ENCODE data around the gene PPFIBP1. TPM values are rescaled to one million over a fixed set of nuclear protein-coding genes. Genes with fewer than 3 reads are reported as not detected.
"Not testable (repeated sequence)": the region's sequence is repeated elsewhere in the genome, so short reads cannot be mapped to it uniquely, and the experiment has no call there.

PPFIBP1 gene
- polyA plus RNA-seq, 3 donors from 2014 or later, result 0.39 to 0.62 TPM; not detected in 1

DNA sequence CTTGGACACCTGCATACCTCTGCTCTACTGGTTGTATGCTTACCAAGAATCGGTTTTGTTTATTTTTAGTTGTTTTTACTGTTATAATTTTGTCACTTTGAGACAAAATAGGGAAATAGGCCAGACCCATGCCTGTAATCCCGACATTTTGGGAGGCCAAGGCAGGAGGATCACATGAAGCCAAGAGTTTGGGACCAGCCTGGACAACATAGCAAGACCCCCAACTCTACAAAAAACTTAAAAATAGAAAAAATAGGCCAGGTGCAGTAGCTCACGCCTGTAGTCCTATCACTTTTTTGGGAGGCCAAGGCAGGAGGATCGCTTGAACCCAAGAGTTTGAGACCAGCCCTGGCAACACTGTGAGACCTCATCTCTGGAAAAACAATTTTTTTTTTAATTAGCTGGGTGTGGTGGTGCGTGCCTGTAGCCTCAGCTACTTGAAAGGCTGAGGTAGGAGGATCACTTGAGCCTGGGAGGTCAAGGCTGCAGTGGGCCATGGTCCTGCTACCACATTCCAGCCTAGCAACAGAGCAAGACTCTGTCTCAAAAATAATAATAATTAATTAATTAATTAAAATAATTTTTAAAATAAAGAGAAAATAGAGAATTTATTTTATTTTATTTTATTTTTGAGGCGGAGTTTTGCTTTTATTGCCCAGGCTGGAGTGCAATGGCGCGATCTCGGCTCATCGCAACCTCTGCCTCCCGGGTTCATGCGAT, 185.4 kb downstream of the PPFIBP1 start:
- Mint-ChIP-seq H3K4me1 (peaks cover 32 to 41% of the 10 kb centered on the region in 2 donors), H3K4me3 (peak overlapping the region; percentile 47 to 100 (median 97)), H3K9me3 (no peaks in the 10 kb centered on the region), H3K27me3 (ENCODE audit: low read depth in 3 of 3) (peaks cover 0 to 15% (median 9%) of the 10 kb centered on the region in 3 donors), H3K27ac (peak overlapping the region in 1 of 6 donors; percentile 93), H3K36me3 (no peaks in the 10 kb centered on the region)
- no peak for DNase-seq

DNA sequence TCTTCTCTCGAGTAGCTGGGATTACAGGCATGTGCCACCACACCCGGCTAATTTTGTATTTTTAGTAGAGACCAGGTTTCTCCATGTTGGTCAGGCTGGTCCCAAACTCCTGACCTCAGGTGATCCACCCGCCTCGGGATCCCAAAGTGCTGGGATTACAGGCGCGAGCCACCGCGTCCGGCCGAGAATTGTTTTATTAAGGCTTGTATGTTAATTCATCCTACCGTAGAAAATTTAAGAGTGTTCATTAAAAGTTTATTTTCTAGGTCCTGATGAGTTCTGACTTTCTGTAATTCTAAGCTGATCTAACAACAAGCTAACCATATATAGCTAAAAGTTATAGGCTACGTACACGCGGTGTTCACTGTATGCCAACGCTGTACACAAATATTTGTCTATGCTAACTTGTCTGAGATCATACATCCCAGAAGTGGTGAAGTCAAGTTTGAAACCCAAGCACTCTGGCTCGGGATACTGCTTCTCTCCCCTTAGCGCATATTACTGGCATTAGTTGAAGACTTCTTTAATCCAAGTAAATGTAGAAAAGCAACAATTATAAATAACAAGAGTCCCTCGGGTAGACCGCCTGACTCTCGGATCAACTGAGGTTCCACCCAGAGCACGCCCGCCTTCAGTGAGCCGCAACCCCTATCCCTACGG, 186.1 kb downstream of the PPFIBP1 start:
- no peaks in the 10 kb centered on the region for H3K36me3 Mint-ChIP-seq
- no peaks in the 10 kb centered on the region for H3K9me3 Mint-ChIP-seq

DNA sequence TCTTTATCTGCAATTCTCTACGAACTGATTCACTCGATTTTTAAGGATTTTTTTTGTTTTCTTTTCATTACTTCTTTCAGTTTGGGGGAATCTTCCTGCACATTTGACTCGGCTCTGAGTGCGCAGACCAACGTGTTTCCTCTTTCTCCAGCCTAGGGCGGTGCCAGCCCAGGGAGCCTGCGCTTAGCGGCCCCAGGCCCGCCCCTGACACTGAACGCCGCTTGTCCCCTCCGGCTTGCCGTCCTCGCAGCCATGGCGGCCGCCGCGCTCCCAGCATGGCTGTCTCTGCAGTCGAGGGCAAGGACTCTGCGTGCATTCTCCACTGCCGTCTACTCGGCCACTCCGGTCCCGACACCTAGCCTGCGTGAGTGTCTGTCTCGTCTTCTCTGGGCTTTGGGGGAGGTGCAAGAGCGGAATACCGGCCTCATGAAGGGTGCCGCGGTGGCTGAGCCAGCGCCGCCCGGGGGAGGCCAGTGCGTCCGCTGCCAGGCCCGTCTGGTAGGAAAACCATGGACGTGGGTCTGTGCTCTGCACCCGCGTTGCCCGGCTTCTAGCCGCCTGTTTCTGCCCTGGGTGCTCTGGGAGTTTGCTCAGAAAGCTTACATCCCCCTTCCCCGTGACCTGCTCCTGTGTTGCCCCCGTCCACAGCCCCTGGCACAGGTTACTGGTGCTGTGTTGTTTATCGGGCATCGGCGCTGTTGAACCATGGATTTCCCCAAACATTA, 186.7 kb downstream of the PPFIBP1 start, which contains the start of gene MRPS35:
MRPS35 (plus strand) TSS at position 241 of the 725 bp plus-strand sequence; CDS start at position 253, 12 bp downstream.
- DNase-seq, result peak; percentile 87 to 89 (median 88)
- H3K9me3 Mint-ChIP-seq, result no peaks in the 10 kb centered on the region
- H3K36me3 Mint-ChIP-seq, result no peaks in the 10 kb centered on the region
- H3K4me3 Mint-ChIP-seq, result peak within 1 kb of the TSS; percentile 95 to 100 (median 98)
- peak within 1 kb of the TSS; percentile 91 to 99 (median 95) for H3K27ac Mint-ChIP-seq
- peaks cover 0 to 15% (median 9%) of the 10 kb centered on the region in 3 donors for H3K27me3 Mint-ChIP-seq (ENCODE audit: low read depth in 3 of 3)
- H3K4me1 Mint-ChIP-seq, result peaks cover 32 to 45% of the 10 kb centered on the region in 2 donors

More for the DNA sequence above, 186.1 kb downstream of the PPFIBP1 start:
- Mint-ChIP-seq H3K4me3 (peak overlapping the region; percentile 95 to 100 (median 98)), H3K27me3 (ENCODE audit: low read depth in 3 of 3) (peaks cover 0 to 15% (median 9%) of the 10 kb centered on the region in 3 donors), H3K4me1 (peaks cover 32 to 45% of the 10 kb centered on the region in 2 donors), H3K27ac (peak overlapping the region; percentile 91 to 99 (median 95))
- DNase-seq, result no peak

- peak overlapping the region; percentile 91 to 97 (median 94) for H3K27ac Mint-ChIP-seq
- DNase-seq, result peak in 1 of 3 donors; percentile 19
- no peaks in the 10 kb centered on the region for H3K9me3 Mint-ChIP-seq
- peaks cover 0 to 15% (median 9%) of the 10 kb centered on the region in 3 donors for H3K27me3 Mint-ChIP-seq (ENCODE audit: low read depth in 3 of 3)
- H3K4me1 Mint-ChIP-seq, result peaks cover 32 to 45% of the 10 kb centered on the region in 2 donors
- H3K36me3 Mint-ChIP-seq, result no peaks in the 10 kb centered on the region
- peak overlapping the region; percentile 95 to 100 (median 98) for H3K4me3 Mint-ChIP-seq
These were observed 187.3 kb downstream of the PPFIBP1 start for GRCh38 chr12:27711317-27711682.

GRCh38 chr12:27711967-27712366, 188.0 kb downstream of the PPFIBP1 start:
- Mint-ChIP-seq H3K4me1 (peaks cover 32 to 45% of the 10 kb centered on the region in 2 donors), H3K9me3 (no peaks in the 10 kb centered on the region), H3K4me3 (peak overlapping the region; percentile 95 to 100 (median 98)), H3K27me3 (ENCODE audit: low read depth in 3 of 3) (peaks cover 0 to 15% (median 9%) of the 10 kb centered on the region in 3 donors), H3K27ac (peak overlapping the region in 3 of 6 donors; percentile 2 to 93 (median 6)), H3K36me3 (no peaks in the 10 kb centered on the region)
- no peak for DNase-seq

GRCh38 chr12:27723212-27723611, 199.2 kb downstream of the PPFIBP1 start:
- Mint-ChIP-seq H3K4me1 (peaks cover 0 to 3% of the 10 kb centered on the region in 2 donors), H3K4me3 (no peak overlapping the region), H3K27me3 (ENCODE audit: low read depth in 3 of 3) (peaks cover 0 to 2% (median 0%) of the 10 kb centered on the region in 3 donors), H3K36me3 (peaks cover 3 to 12% (median 4%) of the 10 kb centered on the region in 3 donors), H3K9me3 (no peaks in the 10 kb centered on the region), H3K27ac (no peak overlapping the region)
- DNase-seq, result no peak

DNA sequence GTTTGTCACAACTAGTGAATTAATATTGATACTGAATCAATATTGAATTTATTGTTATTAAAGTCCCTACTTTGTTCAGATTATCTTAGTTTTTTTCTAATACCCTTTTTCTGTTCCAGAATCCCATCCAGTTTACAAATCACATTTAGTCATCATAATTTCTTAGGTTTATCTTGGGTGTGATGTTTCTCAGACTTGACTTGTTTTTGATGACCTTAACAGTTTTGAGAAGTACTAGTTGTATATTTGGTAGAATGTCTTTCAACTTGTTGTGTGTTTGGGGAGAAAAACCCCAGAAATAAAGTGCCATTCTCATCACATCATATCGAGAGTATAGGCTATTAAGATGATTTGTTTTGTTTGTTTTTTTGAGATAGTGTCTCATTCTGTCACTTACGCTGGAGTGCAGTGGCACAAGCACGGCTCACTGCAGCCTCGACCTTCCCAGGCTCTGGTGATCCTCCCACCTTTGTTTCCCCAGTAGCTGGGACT, 206.1 kb downstream of the PPFIBP1 start:
- H3K4me3 Mint-ChIP-seq, result no peak overlapping the region
- no peaks in the 10 kb centered on the region for H3K9me3 Mint-ChIP-seq
- H3K4me1 Mint-ChIP-seq, result no peaks in the 10 kb centered on the region
- H3K36me3 Mint-ChIP-seq, result peaks cover 12 to 29% (median 14%) of the 10 kb centered on the region in 3 donors
- no peak for DNase-seq
- H3K27ac Mint-ChIP-seq, result no peak overlapping the region
- no peaks in the 10 kb centered on the region for H3K27me3 Mint-ChIP-seq (ENCODE audit: low read depth in 3 of 3)

DNA sequence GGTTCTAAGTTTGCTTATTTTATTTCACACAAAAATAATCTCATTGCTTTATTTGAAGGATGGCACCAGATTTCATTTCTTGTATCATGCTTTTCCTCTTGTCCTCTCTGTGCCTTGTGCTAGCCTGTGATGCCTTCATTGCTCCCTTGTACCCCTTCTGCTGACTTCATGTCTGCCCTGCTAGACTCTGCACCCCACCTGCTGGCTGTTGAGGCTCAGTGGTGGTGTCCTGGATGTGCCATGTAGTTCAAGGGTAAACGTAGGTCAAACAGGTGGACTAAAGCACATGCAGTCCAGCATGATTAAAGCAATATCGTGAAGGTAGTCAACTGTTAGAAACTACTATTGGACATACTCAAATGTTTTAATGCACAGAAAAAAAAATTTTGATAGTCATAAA, 208.3 kb downstream of the PPFIBP1 start:
- no peak overlapping the region for H3K27ac Mint-ChIP-seq
- no peaks in the 10 kb centered on the region for H3K27me3 Mint-ChIP-seq (ENCODE audit: low read depth in 3 of 3)
- no peak for DNase-seq
- no peaks in the 10 kb centered on the region for H3K4me1 Mint-ChIP-seq
- H3K36me3 Mint-ChIP-seq, result peaks cover 14 to 34% (median 21%) of the 10 kb centered on the region in 3 donors
- H3K4me3 Mint-ChIP-seq, result no peak overlapping the region
- no peaks in the 10 kb centered on the region for H3K9me3 Mint-ChIP-seq

- Mint-ChIP-seq H3K36me3 (peaks cover 16 to 37% (median 25%) of the 10 kb centered on the region in 3 donors), H3K27me3 (ENCODE audit: low read depth in 3 of 3) (no peaks in the 10 kb centered on the region)
- DNase-seq, result peak in 2 of 3 donors; percentile 4 to 20
These were observed 209.1 kb downstream of the PPFIBP1 start for GRCh38 chr12:27733052-27733656.

DNA sequence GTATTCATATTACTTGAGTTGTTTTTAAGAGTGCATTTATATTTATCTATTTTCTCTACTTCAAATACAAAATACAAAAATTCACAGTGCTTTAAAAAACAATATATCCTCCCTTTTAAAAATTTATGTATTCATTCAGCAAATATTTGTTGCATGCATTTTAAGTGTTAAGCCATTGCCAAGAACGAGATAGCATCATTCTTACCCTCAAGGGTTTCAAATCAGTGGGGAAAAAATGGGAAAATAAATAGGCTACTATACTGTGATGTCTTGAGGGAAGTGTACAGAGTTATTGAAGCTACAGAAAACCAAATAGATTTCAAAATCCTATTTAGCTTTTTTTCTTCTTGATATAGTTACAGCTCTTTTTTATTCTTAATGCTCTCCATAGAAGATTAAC, 209.8 kb downstream of the PPFIBP1 start:
- H3K27me3 Mint-ChIP-seq (ENCODE audit: low read depth in 3 of 3), result no peaks in the 10 kb centered on the region
- no peaks in the 10 kb centered on the region for H3K4me1 Mint-ChIP-seq
- H3K27ac Mint-ChIP-seq, result no peak overlapping the region
- H3K9me3 Mint-ChIP-seq, result no peaks in the 10 kb centered on the region
- no peak overlapping the region for H3K4me3 Mint-ChIP-seq
- H3K36me3 Mint-ChIP-seq, result peaks cover 16 to 37% (median 25%) of the 10 kb centered on the region in 3 donors
- no peak for DNase-seq

More at GRCh38 chr12:27733052-27733656, 209.1 kb downstream of the PPFIBP1 start:
- no peak overlapping the region for H3K27ac Mint-ChIP-seq
- no peak overlapping the region for H3K4me3 Mint-ChIP-seq
- no peaks in the 10 kb centered on the region for H3K9me3 Mint-ChIP-seq
- no peaks in the 10 kb centered on the region for H3K4me1 Mint-ChIP-seq

GRCh38 chr12:27734321-27734720, 210.3 kb downstream of the PPFIBP1 start:
- H3K27ac Mint-ChIP-seq; H3K9me3 Mint-ChIP-seq; H3K4me1 Mint-ChIP-seq; H3K27me3 Mint-ChIP-seq (ENCODE audit: low read depth in 3 of 3); DNase-seq; H3K4me3 Mint-ChIP-seq: not testable (repeated sequence)
- H3K36me3 Mint-ChIP-seq, result peaks cover 16 to 35% (median 23%) of the 10 kb centered on the region in 3 donors

GRCh38 chr12:27743601-27744000, 219.6 kb downstream of the PPFIBP1 start:
- Mint-ChIP-seq H3K4me3 (no peak overlapping the region), H3K36me3 (peaks cover 10 to 34% (median 17%) of the 10 kb centered on the region in 3 donors), H3K27ac (no peak overlapping the region), H3K4me1 (no peaks in the 10 kb centered on the region), H3K9me3 (no peaks in the 10 kb centered on the region), H3K27me3 (ENCODE audit: low read depth in 3 of 3) (peaks cover 0 to 4% (median 0%) of the 10 kb centered on the region in 3 donors)
- no peak for DNase-seq
